ENCODE results near the gene NRXN3.

DNA sequence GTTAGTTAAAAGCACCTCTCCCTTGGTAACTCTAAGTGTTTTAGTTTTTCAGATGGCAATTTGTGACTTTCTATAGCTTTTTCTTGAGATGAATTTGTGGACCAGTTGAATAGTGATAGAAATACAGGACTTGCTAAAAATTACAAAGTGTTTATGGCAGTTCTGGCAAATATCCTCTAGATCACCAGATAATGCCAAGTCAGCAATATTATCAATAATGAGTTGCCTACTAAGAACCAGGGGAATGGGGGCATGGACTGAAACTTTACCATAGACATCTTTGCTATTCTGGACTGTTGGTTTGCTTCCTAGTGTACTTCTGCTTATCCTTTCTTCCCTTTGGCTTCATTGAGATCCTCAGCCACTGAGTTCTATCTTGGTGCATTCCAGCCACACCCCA is 1456.9 kb downstream of the NRXN3 start:
- TF ChIP-seq CTCF (conservative IDR thresholded peaks at IDR 0.05 in 1 of 2, IDR thresholded peaks at IDR 0.05 in 1 of 2; ENCODE audit: extremely low read depth in 1 of 2, insufficient read depth in 1 of 2, low read depth in 1 of 2, low read length in 2 of 2) (no peak), EZH2 (IDR thresholded peaks at IDR 0.05; ENCODE audit: borderline replicate concordance, low read length) (no peak)

Data from mammary epithelial cell (primary cell).